Measurements from ENCODE around the gene KDELR1. TPM values are rescaled to one million over a fixed set of nuclear protein-coding genes. Genes with fewer than 3 reads are reported as not detected.
"Not testable (repeated sequence)": the region's sequence is repeated elsewhere in the genome, so short reads cannot be mapped to it uniquely, and the experiment has no call there.

The KDELR1 gene
- total RNA-seq, 1 donor from 2014 or later = 137 TPM

DNA sequence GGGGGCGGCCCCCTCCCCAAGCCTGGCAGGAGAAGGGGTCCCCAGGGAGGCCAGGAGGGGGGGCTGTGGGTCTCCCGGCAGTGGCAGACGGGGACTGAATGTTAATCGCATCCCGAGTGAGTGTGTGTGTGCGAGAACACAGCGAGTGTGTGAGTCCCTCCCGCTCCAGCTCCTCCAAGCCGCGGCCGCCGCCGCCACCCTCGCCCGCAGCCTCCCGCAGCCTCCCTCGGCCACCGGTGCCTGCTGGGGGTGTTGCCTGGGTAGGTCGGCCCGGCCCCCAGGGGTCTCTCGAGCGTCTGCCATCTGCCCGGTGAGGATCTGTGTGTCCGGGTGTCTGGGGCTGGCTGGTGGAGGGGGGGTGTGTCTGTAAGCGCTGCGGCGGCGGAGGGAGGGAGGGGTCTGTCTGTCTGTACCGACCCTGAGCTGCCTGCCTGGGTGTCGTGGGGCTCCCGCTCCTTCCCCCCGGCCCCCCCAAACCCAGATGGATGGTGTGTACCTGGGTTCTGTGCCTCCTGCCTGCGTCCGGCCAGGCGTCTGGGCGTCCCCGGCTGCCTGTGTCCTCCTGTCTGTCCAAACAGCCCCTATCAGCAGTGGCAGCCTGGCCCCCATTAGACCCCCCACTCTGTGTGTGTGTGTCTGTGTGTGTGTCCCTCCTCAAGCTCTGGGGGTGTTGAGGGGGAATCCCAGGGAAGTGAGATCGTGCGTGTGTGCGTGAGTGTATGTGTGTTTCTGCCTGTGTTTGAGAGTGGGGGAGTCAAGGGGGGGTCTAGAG lies 2.4 kb upstream of the KDELR1 start, which contains the start of gene GRIN2D:
GRIN2D (plus strand) TSS at position 110 of the 772 bp plus-strand sequence. CDS start 4,725 bp downstream, outside the sequence.
- no peak within 1 kb of the TSS for H3K27ac ChIP-seq
- peaks cover 9% of the 10 kb centered on the region for H3K36me3 ChIP-seq
- no peak for ATAC-seq
- peaks cover 54% of the 10 kb centered on the region for H3K27me3 ChIP-seq (ENCODE audit: low read depth)
- H3K4me1 ChIP-seq = peaks cover 11% of the 10 kb centered on the region
- H3K4me3 ChIP-seq = no peak within 1 kb of the TSS
- H3K9me3 ChIP-seq = no peaks in the 10 kb centered on the region
- TF ChIP-seq, protein P1, sequence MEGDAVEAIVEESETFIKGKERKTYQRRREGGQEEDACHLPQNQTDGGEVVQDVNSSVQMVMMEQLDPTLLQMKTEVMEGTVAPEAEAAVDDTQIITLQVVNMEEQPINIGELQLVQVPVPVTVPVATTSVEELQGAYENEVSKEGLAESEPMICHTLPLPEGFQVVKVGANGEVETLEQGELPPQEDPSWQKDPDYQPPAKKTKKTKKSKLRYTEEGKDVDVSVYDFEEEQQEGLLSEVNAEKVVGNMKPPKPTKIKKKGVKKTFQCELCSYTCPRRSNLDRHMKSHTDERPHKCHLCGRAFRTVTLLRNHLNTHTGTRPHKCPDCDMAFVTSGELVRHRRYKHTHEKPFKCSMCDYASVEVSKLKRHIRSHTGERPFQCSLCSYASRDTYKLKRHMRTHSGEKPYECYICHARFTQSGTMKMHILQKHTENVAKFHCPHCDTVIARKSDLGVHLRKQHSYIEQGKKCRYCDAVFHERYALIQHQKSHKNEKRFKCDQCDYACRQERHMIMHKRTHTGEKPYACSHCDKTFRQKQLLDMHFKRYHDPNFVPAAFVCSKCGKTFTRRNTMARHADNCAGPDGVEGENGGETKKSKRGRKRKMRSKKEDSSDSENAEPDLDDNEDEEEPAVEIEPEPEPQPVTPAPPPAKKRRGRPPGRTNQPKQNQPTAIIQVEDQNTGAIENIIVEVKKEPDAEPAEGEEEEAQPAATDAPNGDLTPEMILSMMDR (IDR thresholded peaks at IDR 0.05) = no peak
- DNase-seq = no peak
- intact Hi-C loops (cut with DNase I) = no loop called here

DNA sequence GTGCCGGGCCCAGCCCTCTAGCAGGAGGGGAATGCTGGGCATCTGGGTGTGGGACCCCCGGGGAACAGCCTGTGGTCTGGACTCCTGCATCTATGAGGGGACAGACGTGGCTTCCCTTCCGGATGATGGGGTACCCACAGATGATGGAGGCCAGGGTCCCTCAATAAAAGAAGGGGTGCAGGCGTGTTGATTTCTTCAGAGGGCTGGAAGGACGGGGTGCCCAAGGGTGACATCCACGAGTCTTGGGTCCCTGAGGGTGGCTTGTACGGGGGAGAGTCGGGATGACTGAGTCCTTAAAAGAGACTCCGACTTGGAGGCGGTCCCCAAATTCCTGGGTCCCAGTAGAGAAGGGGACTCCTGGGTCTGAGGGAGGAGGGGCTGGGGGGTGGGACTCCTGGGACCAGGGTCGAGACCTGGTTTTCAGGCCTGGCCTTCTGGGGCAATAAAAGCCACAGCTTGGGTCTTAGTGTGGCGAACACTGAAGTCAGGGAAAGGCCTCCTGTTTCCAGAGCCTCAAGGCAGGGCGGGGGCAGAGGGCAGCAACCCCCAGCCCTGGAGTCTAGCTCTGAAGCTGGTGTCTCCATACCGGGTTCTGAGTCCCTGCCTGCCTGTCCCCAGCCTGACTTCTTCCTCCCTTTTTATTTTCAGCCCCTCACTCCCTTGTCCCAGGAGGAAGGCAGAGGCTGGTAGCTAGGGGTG lies 1.7 kb upstream of the KDELR1 start:
- Histone ChIP-seq H3K27ac (no peak overlapping the region), H3K4me3 (no peak overlapping the region), H3K27me3 (ENCODE audit: low read depth) (peaks cover 54% of the 10 kb centered on the region), H3K4me1 (peaks cover 11% of the 10 kb centered on the region), H3K9me3 (no peaks in the 10 kb centered on the region), H3K36me3 (peaks cover 14% of the 10 kb centered on the region)
- ATAC-seq (no peak), DNase-seq (no peak)
- intact Hi-C loops (cut with DNase I) = no loop called here
- TF ChIP-seq, protein P1 (IDR thresholded peaks at IDR 0.05) = no peak

DNA sequence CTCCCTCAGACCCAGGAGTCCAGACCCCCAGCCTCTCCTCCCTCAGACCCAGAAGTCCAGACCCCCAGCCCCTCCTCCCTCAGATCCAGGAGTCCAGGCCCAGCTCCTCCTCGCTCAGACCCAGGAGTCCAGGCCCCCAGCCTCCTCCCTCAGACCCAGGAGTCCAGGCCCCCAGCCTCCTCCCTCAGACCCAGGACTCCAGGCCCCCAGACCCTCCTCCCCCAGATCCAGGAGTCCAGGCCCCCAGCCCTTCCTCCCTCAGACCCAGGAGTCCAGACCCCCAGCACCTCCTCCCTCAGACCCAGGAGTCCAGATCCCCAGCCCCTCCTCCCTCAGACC lies 624 bp upstream of the KDELR1 start:
- Histone ChIP-seq H3K36me3 (peaks cover 25% of the 10 kb centered on the region), H3K27me3 (ENCODE audit: low read depth) (peaks cover 48% of the 10 kb centered on the region)
- H3K27ac ChIP-seq; H3K9me3 ChIP-seq; H3K4me1 ChIP-seq; ATAC-seq; intact Hi-C loops (cut with DNase I); DNase-seq; H3K4me3 ChIP-seq: not testable (repeated sequence)

DNA sequence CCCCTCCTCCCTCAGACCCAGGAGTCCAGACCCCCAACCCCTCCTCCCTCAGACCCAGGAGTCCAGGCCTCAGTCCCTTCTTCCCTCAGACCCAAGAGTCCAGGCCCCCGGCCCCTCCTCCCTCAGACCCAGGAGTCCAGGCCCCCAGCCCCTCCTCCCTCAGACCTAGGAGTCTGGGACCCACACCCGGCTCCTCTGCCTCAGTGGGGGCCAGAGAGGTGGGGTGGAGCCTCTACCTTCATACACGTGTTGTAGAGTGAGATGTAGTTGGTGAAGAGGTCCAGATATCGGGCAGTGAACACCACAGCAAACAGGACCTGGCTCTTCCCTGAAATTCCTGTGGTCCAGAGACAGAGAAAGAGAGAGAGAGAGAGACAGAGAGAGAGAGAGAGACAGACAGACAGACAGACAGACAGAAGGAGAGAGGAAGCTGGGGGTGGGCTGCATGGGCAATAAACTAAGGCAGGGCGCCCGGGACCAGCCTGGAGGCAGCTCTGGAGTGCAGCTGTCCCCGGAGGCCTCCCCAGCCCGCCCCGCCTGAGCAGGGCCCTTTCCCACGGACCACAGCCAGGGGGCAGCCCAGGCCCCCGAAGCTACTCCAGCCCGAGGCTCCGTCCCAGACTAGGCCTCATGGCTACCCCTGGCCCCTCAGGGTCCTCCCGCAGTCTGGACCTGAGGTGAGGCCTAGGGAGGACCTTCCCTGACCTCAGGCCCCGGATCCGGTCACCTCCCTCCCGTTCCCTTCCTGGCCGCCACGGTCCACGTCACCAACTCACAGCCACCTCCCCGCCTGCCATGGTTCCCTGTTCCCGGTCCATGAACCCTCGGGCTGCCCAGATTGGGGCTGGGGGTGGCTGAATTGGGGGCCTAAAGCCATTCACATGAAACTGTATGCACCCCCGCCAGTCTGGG lies 907 bp downstream of the KDELR1 start:
- Histone ChIP-seq H3K27me3 (ENCODE audit: low read depth) (peaks cover 33% of the 10 kb centered on the region), H3K27ac (peak overlapping the region; percentile 91), H3K9me3 (no peaks in the 10 kb centered on the region), H3K4me1 (peaks cover 4% of the 10 kb centered on the region), H3K36me3 (peaks cover 40% of the 10 kb centered on the region), H3K4me3 (peak overlapping the region; percentile 97)
- TF ChIP-seq, protein P1 (IDR thresholded peaks at IDR 0.05) = peak; percentile 65
- intact Hi-C loops (cut with DNase I) = no loop called here
- ATAC-seq (peak; percentile 87 to 91), DNase-seq (peak; percentile 77)

DNA sequence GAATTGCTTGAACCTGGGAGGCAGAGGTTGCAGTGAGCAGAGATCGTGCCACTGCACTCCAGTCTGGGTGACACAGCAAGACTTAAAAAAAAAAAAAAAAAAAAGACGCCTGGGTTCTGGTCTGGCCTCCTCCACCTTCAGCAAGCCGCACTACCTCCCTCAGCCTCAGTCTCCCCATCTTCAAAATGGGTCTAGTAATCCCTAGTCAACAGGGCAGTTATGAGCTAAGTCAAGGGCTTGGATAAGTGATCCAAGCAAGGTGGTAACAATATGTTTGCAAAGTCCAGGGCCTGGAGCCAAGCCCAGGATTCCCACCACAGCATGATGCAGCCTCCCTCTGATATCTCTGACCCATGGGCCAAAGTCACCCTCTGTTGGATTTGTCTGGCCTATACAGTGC lies 4.4 kb downstream of the KDELR1 start:
- TF ChIP-seq, protein P1 (IDR thresholded peaks at IDR 0.05) = no peak
- Histone ChIP-seq H3K9me3 (no peaks in the 10 kb centered on the region), H3K27ac (no peak overlapping the region), H3K4me1 (no peaks in the 10 kb centered on the region), H3K27me3 (ENCODE audit: low read depth) (no peaks in the 10 kb centered on the region), H3K36me3 (peaks cover 75% of the 10 kb centered on the region), H3K4me3 (no peak overlapping the region)
- no peak for ATAC-seq
- intact Hi-C loops (cut with DNase I) = no loop called here
- no peak for DNase-seq
